Hepatocyte (in vitro differentiated cells): Measurements from ENCODE around the gene KLHL26. TPM values are rescaled to one million over a fixed set of nuclear protein-coding genes. Genes with fewer than 3 reads are reported as not detected.

Experiments
- DNase-seq: peaks from one replicate; pipeline ENCODE4 v3.0.0-alpha.2; 2016; ENCODE audit warnings: low spot score
- H2AFZ ChIP-seq: fragments of 200-600 bp; sonication (generic); 2 replicates; pipeline ENCODE4 v1.6.0; 2016; ENCODE audit warnings: antibody characterized with exemption, mild to moderate bottlenecking
- H3K27ac ChIP-seq: fragments of 200-600 bp; sonication (generic); 2 replicates; pipeline ENCODE4 v1.5.1; 2016; ENCODE audit warnings: mild to moderate bottlenecking
- H3K27me3 ChIP-seq: fragments of 200-600 bp; sonication (generic); 2 replicates; pipeline ENCODE4 v1.6.1; 2016
- H3K36me3 ChIP-seq: fragments of 200-600 bp; sonication (generic); replicated peaks from 2 replicates; pipeline ENCODE4 v1.5.1; 2016; ENCODE audit warnings: low read depth; ENCODE audit not compliant: insufficient read depth
- H3K4me1 ChIP-seq: fragments of 200-600 bp; sonication (generic); 2 replicates; pipeline ENCODE4 v1.5.1; 2016; ENCODE audit warnings: mild to moderate bottlenecking, moderate library complexity; ENCODE audit not compliant: insufficient read depth
- H3K4me2 ChIP-seq: fragments of 200-600 bp; sonication (generic); 2 replicates; pipeline ENCODE4 v1.6.0; 2016
- H3K4me3 ChIP-seq: fragments of 200-600 bp; sonication (generic); 2 replicates; pipeline ENCODE4 v1.5.1; 2016; ENCODE audit warnings: mild to moderate bottlenecking
- H3K79me2 ChIP-seq: fragments of 200-600 bp; sonication (generic); 2 replicates; pipeline ENCODE4 v1.6.0; 2017; ENCODE audit warnings: mild to moderate bottlenecking
- H3K9me2 ChIP-seq: fragments of 200-600 bp; sonication (generic); replicated peaks from 2 replicates; pipeline ENCODE4 v1.6.0; 2017; ENCODE audit warnings: mild to moderate bottlenecking; ENCODE audit not compliant: insufficient read depth
- H3K9me3 ChIP-seq: fragments of 200-600 bp; sonication (generic); 2 replicates; pipeline ENCODE4 v1.5.1; 2016; ENCODE audit warnings: low read depth, mild to moderate bottlenecking
- H4K20me1 ChIP-seq: fragments of 200-600 bp; sonication (generic); 2 replicates; pipeline ENCODE4 v1.6.0; 2016; ENCODE audit warnings: mild to moderate bottlenecking; ENCODE audit not compliant: insufficient read depth, poor library complexity, severe bottlenecking
- EZH2 ChIP-seq: fragments of 200-600 bp; sonication (generic); IDR thresholded peaks from 2 replicates; pipeline ENCODE4 v1.6.1; 2016; ENCODE audit warnings: antibody characterized with exemption, mild to moderate bottlenecking, borderline replicate concordance
- EZH2phosphoT487 ChIP-seq: fragments of 200-600 bp; sonication (generic); IDR thresholded peaks from one replicate; pipeline ENCODE4 v1.6.1; 2018; ENCODE audit warnings: antibody characterized with exemption, mild to moderate bottlenecking, low read depth, moderate library complexity; ENCODE audit not compliant: unreplicated experiment, severe bottlenecking
- WGBS: methylation state at CpG from one replicate; pipeline ENCODE4 v1.1.6; 2016; ENCODE audit warnings: low lambda C conversion rate; ENCODE audit errors: missing lambda C conversion rate; 5-methylcytosine and 5-hydroxymethylcytosine counted together
- polyA plus RNA-seq: library from polyadenylated mRNA; unstranded; fragments of >200 nt; fragmentation: Nextera tagmentation; extraction: Ambion mirVana; gene quantifications from 2 replicates; pipeline ENCODE4 v1.2.1, GENCODE V29; 2016
- total RNA-seq: library from RNA; depleted of rRNA; stranded (reverse); fragments of >200 nt; gene quantifications from 2 replicates; pipeline ENCODE4 v1.2.3, GENCODE V29; 2014
- TF ChIP-seq, protein P1 (sequence below): fragments of 200-600 bp; sonication (generic); IDR thresholded peaks from 2 replicates; pipeline ENCODE4 v1.5.1; 2016; ENCODE audit warnings: antibody characterized with exemption, mild to moderate bottlenecking; ENCODE audit not compliant: poor library complexity

Gene KLHL26
- total and polyA plus RNA-seq, 2 experiments from 2014 or later, result 5.0 to 7.6 TPM

DNA sequence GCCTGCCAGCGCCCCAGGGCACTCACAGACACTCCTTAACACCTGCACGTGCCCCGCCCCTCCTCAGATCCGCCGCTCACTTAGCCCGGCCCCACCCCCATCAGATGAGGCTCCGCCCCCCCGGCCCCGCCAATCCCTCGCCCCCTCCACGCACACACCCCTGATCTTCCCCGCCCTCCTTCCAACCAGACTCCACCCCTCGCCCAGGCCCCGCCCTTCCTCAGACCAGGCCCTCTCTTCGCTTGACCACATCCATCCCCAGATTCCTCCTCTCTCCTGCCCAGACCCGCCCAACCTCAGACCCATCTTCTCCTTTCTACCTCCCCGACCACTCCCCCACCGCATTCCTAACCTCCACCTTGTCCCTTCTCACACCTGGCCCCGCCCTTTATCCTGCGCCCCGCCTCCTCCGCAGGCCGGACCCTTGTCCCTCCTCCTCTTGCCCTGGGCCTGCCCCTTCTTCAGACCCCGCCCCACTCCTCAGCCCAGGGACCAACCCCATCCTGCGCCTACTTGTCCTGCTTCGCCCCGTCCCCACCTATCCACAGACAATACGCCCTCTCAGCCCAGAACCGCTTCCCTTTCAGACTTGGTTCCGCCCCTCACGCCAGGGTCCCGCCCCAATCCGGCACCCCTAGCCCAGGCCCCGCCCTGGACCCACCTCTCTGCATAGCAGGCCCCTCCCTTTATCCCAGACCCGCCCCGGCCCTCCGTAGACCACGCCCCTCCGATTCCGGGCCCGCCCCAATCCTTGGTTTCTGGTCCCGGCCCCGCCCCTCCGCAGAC lies 452 bp upstream of the KLHL26 start:
- Histone ChIP-seq H3K4me2 (peak overlapping the region; percentile 94), H2AFZ (peak overlapping the region; percentile 34), H3K4me1 (no peaks in the 10 kb centered on the region), H3K9me3 (no peaks in the 10 kb centered on the region), H4K20me1 (no peaks in the 10 kb centered on the region), H3K4me3 (no peak overlapping the region), H3K36me3 (no peaks in the 10 kb centered on the region), H3K79me2 (peaks cover 28% of the 10 kb centered on the region), H3K9me2 (no peaks in the 10 kb centered on the region), H3K27me3 (no peaks in the 10 kb centered on the region), H3K27ac (peak overlapping the region; percentile 13)
- TF ChIP-seq, protein P1, sequence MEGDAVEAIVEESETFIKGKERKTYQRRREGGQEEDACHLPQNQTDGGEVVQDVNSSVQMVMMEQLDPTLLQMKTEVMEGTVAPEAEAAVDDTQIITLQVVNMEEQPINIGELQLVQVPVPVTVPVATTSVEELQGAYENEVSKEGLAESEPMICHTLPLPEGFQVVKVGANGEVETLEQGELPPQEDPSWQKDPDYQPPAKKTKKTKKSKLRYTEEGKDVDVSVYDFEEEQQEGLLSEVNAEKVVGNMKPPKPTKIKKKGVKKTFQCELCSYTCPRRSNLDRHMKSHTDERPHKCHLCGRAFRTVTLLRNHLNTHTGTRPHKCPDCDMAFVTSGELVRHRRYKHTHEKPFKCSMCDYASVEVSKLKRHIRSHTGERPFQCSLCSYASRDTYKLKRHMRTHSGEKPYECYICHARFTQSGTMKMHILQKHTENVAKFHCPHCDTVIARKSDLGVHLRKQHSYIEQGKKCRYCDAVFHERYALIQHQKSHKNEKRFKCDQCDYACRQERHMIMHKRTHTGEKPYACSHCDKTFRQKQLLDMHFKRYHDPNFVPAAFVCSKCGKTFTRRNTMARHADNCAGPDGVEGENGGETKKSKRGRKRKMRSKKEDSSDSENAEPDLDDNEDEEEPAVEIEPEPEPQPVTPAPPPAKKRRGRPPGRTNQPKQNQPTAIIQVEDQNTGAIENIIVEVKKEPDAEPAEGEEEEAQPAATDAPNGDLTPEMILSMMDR, result no peak
- TF ChIP-seq EZH2phosphoT487, result no peak
- no peak for TF ChIP-seq EZH2
- WGBS, result 6% methylated on average over 19 of the region's 44 CpGs
- peak; percentile 99 for DNase-seq

DNA sequence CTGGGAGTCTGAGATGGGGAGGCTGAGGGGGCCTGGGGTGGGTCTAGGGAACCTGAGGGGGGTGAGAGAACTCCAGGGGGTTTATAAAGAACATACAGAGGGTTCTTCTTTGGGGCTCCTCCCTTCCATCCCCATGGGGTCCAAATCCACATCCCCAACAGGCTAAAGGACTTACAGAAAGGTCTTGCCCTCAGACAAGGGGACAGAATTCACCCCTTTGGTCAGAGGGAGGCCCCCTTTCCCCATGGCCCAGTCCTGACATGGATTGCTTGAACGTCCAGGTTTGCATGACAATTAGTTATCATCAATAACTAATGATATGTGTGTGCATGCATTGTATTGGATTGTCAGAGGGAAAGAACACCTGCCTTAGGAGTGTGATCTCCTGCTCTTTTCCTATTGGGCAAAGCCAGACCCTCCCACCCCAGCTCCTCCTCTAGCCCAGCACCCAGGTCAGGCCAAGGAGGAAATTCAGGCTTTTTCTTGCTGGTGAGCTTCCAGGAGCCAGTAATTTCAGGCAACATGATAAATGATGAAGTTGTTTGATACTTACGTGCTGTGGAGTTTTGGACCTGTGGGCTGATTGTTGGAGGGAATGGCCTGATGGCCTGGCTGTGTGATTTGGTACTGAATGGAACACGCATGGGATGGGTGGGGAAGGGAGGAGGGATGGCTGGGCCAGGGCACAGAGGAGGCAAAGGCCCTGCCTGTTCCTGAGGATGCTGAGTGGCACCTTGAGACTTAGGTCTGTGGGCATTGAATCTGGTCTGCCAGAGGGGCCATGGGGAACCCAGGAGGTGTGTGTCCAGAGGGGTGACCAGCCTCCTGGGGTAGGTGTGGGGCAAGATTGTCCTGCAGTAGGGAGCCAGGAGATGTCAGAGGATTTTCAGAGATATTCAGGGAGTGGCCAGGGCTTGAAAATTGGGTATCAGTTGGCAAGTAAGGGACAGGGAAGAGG lies 1.1 kb downstream of the KLHL26 start:
- Histone ChIP-seq H4K20me1 (no peaks in the 10 kb centered on the region), H3K4me2 (peak overlapping the region; percentile 94), H3K36me3 (no peaks in the 10 kb centered on the region), H3K27ac (no peak overlapping the region), H3K27me3 (no peaks in the 10 kb centered on the region), H3K9me3 (no peaks in the 10 kb centered on the region), H3K79me2 (peaks cover 38% of the 10 kb centered on the region), H3K4me1 (no peaks in the 10 kb centered on the region), H3K4me3 (peak overlapping the region; percentile 62), H2AFZ (no peak overlapping the region), H3K9me2 (no peaks in the 10 kb centered on the region)
- peak; percentile 65 for DNase-seq
- WGBS, result 58% methylated on average over 3 of the region's 3 CpGs
- TF ChIP-seq, protein P1, result no peak
- TF ChIP-seq EZH2 (no peak), EZH2phosphoT487 (no peak)

DNA sequence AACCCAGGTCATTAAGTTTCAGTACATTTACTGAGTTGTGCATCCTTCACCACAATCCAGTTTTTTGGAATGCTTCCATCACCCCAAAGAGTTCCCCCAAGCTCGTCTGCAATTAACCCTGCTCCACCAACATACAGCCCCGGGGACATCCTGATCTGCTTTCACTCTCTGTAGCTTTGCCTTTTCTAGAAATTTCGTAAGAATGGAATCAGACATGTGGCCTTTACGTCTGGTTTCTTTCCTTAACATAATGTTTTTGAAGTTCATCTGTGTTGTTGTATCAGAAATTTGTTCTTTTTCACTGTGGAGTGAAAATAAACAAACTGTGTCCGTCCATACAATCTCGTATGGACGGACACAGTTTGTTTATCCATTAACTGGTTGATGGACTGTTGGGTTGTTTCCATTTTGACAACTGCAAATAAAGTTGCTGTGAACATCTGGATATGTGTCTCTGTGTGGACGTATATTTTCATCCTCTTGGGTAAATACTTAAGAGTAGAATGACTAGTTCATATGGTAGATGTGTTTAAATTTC lies 2.9 kb downstream of the KLHL26 start:
- H3K9me3 ChIP-seq, result no peaks in the 10 kb centered on the region
- H3K36me3 ChIP-seq, result no peaks in the 10 kb centered on the region
- TF ChIP-seq EZH2, result no peak
- TF ChIP-seq EZH2phosphoT487, result no peak
- TF ChIP-seq, protein P1, result no peak
- H3K27me3 ChIP-seq, result no peaks in the 10 kb centered on the region
- H4K20me1 ChIP-seq, result no peaks in the 10 kb centered on the region
- no peaks in the 10 kb centered on the region for H3K4me1 ChIP-seq
- H3K4me2 ChIP-seq, result no peak overlapping the region
- DNase-seq, result no peak
- WGBS, result 63% methylated on average over 8 of the region's 8 CpGs
- no peaks in the 10 kb centered on the region for H3K9me2 ChIP-seq
- H3K4me3 ChIP-seq, result no peak overlapping the region
- H3K27ac ChIP-seq, result no peak overlapping the region
- H2AFZ ChIP-seq, result no peak overlapping the region
- H3K79me2 ChIP-seq, result peaks cover 51% of the 10 kb centered on the region
